ENCODE data around the gene TARP.

Gene TARP

DNA sequence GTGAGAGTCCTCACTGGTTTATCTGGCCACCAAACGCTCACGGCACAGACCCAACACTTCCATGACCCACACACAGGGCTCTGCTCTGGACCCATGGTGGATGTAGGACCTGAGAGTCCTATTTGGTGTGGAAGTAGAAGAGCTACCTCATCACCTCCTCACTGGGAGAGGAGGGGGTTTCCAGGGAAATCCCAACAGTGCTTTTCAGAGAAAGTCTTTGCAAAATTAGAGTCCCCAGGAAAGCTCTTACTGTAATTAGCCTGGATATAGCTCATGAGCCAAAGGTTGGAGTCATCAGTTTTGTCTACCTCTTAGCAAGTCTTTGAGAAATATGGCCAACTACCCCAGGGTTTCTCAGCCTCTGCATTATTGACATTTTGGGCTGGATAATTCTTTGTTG, 34.7 kb upstream of the TARP start:
- H3K4me2 ChIP-seq (ENCODE audit: low read depth, low read length, poor library complexity, severe bottlenecking): no peak overlapping the region
- no peak overlapping the region for H2AFZ ChIP-seq (ENCODE audit: low read length)
- no peaks in the 10 kb centered on the region for H3K36me3 ChIP-seq (ENCODE audit: insufficient read depth, low read length)
- H3K4me3 ChIP-seq (ENCODE audit: low read length): no peak overlapping the region
- no peaks in the 10 kb centered on the region for H3K27me3 ChIP-seq (ENCODE audit: low read length)
- no peak overlapping the region for H3K27ac ChIP-seq (ENCODE audit: low read length)
- no peaks in the 10 kb centered on the region for H3K4me1 ChIP-seq (ENCODE audit: low read length)
- no peak overlapping the region for H3K9ac ChIP-seq (ENCODE audit: low read length)
- no peaks in the 10 kb centered on the region for H3K9me2 ChIP-seq (replicated peaks; ENCODE audit: insufficient read depth, low read length)
- no peak for DNase-seq
- no peaks in the 10 kb centered on the region for H4K20me1 ChIP-seq (ENCODE audit: insufficient read depth, low read depth, low read length)
- no peaks in the 10 kb centered on the region for H3K79me2 ChIP-seq (ENCODE audit: low read length)
- H3K9me3 ChIP-seq (ENCODE audit: low read length): no peaks in the 10 kb centered on the region

DNA sequence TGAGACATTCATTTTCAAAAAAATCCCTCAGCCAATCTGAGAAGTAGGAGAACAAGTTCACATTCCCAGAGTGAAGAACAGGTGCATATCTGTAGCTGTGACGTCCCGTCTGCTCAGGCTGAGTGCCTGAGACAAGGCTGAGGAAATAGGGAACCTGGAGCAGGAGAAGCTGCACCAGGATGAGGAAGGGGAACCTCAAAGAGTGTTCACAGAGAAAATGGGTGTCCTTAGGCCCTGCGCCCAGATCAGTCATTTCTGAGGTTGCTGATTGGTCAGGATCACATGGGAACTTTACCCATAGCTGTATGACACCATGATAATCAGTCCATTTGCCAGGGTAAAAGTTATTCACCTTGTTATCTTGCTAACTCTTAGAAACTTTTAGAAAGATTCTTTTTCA, 34.2 kb upstream of the TARP start:
- H3K9me2 ChIP-seq (replicated peaks; ENCODE audit: insufficient read depth, low read length): no peaks in the 10 kb centered on the region
- no peaks in the 10 kb centered on the region for H3K36me3 ChIP-seq (ENCODE audit: insufficient read depth, low read length)
- no peaks in the 10 kb centered on the region for H3K4me1 ChIP-seq (ENCODE audit: low read length)
- no peaks in the 10 kb centered on the region for H3K9me3 ChIP-seq (ENCODE audit: low read length)
- H3K4me2 ChIP-seq (ENCODE audit: low read depth, low read length, poor library complexity, severe bottlenecking): no peak overlapping the region
- H3K27me3 ChIP-seq (ENCODE audit: low read length): no peaks in the 10 kb centered on the region
- no peak overlapping the region for H3K4me3 ChIP-seq (ENCODE audit: low read length)
- H3K79me2 ChIP-seq (ENCODE audit: low read length): no peaks in the 10 kb centered on the region
- H3K27ac ChIP-seq (ENCODE audit: low read length): no peak overlapping the region
- H4K20me1 ChIP-seq (ENCODE audit: insufficient read depth, low read depth, low read length): no peaks in the 10 kb centered on the region
- H2AFZ ChIP-seq (ENCODE audit: low read length): no peak overlapping the region
- H3K9ac ChIP-seq (ENCODE audit: low read length): no peak overlapping the region
- no peak for DNase-seq

DNA sequence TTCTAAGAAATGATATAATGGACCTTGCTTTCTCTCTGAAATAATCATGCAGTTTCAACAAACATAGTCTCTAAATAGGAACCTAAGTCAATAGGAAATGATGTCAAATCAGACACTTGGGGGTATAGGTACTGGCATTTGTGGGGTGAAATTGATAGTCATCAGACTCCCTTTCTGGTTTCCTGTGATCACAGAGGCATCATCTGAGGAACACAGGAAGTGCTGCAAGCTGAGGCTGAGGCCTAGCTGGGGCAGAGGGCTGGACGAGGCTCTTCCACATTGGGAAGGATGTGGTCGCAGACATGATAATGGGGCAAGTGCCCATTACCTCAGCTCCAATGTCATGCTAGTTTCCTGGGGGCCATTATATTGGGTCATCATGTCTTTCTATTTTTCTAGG, 33.5 kb upstream of the TARP start:
- Histone ChIP-seq H3K4me2 (ENCODE audit: low read depth, low read length, poor library complexity, severe bottlenecking) (no peak overlapping the region), H3K4me1 (ENCODE audit: low read length) (no peaks in the 10 kb centered on the region), H3K9me2 (replicated peaks; ENCODE audit: insufficient read depth, low read length) (no peaks in the 10 kb centered on the region), H3K27ac (ENCODE audit: low read length) (no peak overlapping the region), H3K9ac (ENCODE audit: low read length) (no peak overlapping the region), H4K20me1 (ENCODE audit: insufficient read depth, low read depth, low read length) (no peaks in the 10 kb centered on the region), H3K9me3 (ENCODE audit: low read length) (no peaks in the 10 kb centered on the region), H3K27me3 (ENCODE audit: low read length) (no peaks in the 10 kb centered on the region), H3K36me3 (ENCODE audit: insufficient read depth, low read length) (no peaks in the 10 kb centered on the region), H2AFZ (ENCODE audit: low read length) (no peak overlapping the region), H3K4me3 (ENCODE audit: low read length) (no peak overlapping the region), H3K79me2 (ENCODE audit: low read length) (no peaks in the 10 kb centered on the region)
- no peak for DNase-seq

DNA sequence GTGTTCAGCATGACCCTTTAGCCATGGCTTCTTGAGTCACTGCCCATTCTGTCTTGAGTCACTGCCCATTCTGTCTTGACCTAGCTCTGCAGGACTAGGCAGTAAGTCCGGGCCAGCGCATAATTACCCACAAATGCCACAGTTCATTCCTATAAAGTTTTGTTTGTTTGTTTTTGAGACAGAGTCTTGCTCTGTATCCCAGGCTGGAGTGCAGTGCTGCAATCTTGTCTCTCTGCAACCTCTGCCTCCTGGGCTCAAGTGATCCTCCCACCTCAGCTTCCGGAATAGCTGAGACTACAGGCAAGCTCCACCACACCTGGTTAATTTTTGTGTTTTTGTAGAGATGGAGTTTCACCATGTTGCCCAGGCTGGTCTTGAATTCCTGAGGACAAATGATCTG, 32.7 kb upstream of the TARP start:
- Histone ChIP-seq H3K27ac (ENCODE audit: low read length) (no peak overlapping the region), H4K20me1 (ENCODE audit: insufficient read depth, low read depth, low read length) (no peaks in the 10 kb centered on the region), H3K79me2 (ENCODE audit: low read length) (no peaks in the 10 kb centered on the region), H3K9ac (ENCODE audit: low read length) (no peak overlapping the region), H3K9me3 (ENCODE audit: low read length) (no peaks in the 10 kb centered on the region), H3K9me2 (replicated peaks; ENCODE audit: insufficient read depth, low read length) (no peaks in the 10 kb centered on the region), H3K4me3 (ENCODE audit: low read length) (no peak overlapping the region), H3K36me3 (ENCODE audit: insufficient read depth, low read length) (no peaks in the 10 kb centered on the region), H3K4me1 (ENCODE audit: low read length) (no peaks in the 10 kb centered on the region), H2AFZ (ENCODE audit: low read length) (no peak overlapping the region), H3K4me2 (ENCODE audit: low read depth, low read length, poor library complexity, severe bottlenecking) (no peak overlapping the region), H3K27me3 (ENCODE audit: low read length) (no peaks in the 10 kb centered on the region)
- no peak for DNase-seq

DNA sequence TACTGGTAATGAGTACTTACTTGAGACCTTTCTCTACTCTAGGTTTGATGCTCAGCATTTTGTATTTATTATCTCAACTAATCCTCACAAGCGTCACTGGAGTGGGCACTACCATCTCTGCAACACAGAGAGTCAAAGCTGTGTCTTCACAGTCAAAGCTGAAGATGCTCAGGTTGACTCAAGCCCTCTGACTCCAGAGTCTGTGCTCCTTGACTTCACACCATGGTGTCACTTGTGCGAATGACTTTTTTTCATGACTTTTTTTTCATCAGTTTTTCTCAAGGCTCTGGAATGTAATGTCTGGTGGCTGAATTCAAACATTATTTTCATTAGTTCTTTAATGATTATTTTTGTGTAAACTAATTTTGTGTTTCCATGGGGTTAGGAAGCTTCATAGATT, 30.4 kb upstream of the TARP start:
- H3K27me3 ChIP-seq (ENCODE audit: low read length): no peaks in the 10 kb centered on the region
- no peaks in the 10 kb centered on the region for H3K79me2 ChIP-seq (ENCODE audit: low read length)
- no peaks in the 10 kb centered on the region for H3K36me3 ChIP-seq (ENCODE audit: insufficient read depth, low read length)
- no peaks in the 10 kb centered on the region for H3K4me1 ChIP-seq (ENCODE audit: low read length)
- H3K4me2 ChIP-seq (ENCODE audit: low read depth, low read length, poor library complexity, severe bottlenecking): no peak overlapping the region
- H4K20me1 ChIP-seq (ENCODE audit: insufficient read depth, low read depth, low read length): no peaks in the 10 kb centered on the region
- no peaks in the 10 kb centered on the region for H3K9me3 ChIP-seq (ENCODE audit: low read length)
- no peak overlapping the region for H2AFZ ChIP-seq (ENCODE audit: low read length)
- no peaks in the 10 kb centered on the region for H3K9me2 ChIP-seq (replicated peaks; ENCODE audit: insufficient read depth, low read length)
- no peak for DNase-seq
- H3K27ac ChIP-seq (ENCODE audit: low read length): no peak overlapping the region
- H3K4me3 ChIP-seq (ENCODE audit: low read length): no peak overlapping the region
- H3K9ac ChIP-seq (ENCODE audit: low read length): no peak overlapping the region

DNA sequence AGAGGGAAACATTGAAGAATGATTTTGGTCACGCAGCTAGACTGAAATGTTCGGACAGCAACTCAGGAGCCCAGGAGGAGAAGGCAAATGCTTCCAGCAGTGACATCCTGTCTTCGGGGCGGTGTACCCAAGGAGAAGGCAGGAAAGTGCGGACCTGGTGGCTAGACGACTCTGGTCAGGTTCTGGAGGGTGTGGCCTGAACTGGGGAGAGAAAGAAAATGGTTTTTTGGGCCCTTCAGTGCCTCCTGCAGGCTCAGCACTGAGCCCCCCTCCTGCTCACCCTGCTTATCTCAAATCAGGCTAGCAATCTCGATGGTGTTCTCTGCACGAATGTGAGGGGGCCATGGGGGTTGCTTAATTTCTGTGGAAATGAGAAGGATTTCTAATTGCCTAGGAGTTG, 26.7 kb upstream of the TARP start:
- Histone ChIP-seq H3K27me3 (ENCODE audit: low read length) (no peaks in the 10 kb centered on the region), H3K9ac (ENCODE audit: low read length) (no peak overlapping the region), H3K4me1 (ENCODE audit: low read length) (no peaks in the 10 kb centered on the region), H4K20me1 (ENCODE audit: insufficient read depth, low read depth, low read length) (no peaks in the 10 kb centered on the region), H2AFZ (ENCODE audit: low read length) (no peak overlapping the region), H3K9me3 (ENCODE audit: low read length) (no peaks in the 10 kb centered on the region), H3K9me2 (replicated peaks; ENCODE audit: insufficient read depth, low read length) (no peaks in the 10 kb centered on the region), H3K36me3 (ENCODE audit: insufficient read depth, low read length) (no peaks in the 10 kb centered on the region), H3K79me2 (ENCODE audit: low read length) (no peaks in the 10 kb centered on the region), H3K4me3 (ENCODE audit: low read length) (no peak overlapping the region), H3K4me2 (ENCODE audit: low read depth, low read length, poor library complexity, severe bottlenecking) (no peak overlapping the region), H3K27ac (ENCODE audit: low read length) (no peak overlapping the region)
- no peak for DNase-seq

DNA sequence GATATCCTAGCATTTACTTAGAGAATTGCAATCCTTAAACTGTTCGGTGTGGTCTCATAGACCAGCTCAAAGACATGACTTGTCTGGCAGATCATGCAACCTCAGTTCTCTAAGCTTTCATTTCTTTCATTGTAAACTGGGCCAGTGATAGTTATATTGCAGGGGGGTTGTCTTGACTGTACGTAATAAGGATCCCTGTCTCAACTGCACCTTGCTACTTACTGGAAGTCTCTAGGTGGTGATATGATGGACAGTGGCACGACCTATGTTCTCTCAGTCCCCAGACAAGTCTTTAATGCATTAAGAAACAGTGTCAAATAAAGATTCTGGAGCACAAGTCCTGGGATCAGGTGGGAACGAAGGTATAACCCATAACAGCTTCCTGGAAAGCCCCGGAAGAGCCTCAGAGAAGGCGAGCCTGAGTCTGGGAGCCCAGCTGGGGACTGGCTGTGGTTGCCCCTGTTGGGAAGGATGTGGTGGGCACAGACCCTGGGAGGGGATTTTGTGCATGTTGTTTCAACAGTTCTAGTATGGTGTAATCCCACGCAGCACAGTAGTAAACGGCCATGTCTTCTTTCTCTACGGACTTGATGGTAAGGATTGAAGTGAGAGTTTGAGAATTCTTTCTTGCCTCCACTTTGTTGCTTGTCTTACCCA, 26.0 kb upstream of the TARP start:
- DNase-seq: no peak
- no peaks in the 10 kb centered on the region for H3K27me3 ChIP-seq (ENCODE audit: low read length)
- H3K4me3 ChIP-seq (ENCODE audit: low read length): no peak overlapping the region
- H3K9ac ChIP-seq (ENCODE audit: low read length): no peak overlapping the region
- H3K4me1 ChIP-seq (ENCODE audit: low read length): no peaks in the 10 kb centered on the region
- H3K4me2 ChIP-seq (ENCODE audit: low read depth, low read length, poor library complexity, severe bottlenecking): no peak overlapping the region
- H3K36me3 ChIP-seq (ENCODE audit: insufficient read depth, low read length): no peaks in the 10 kb centered on the region
- H3K79me2 ChIP-seq (ENCODE audit: low read length): no peaks in the 10 kb centered on the region
- no peak overlapping the region for H3K27ac ChIP-seq (ENCODE audit: low read length)
- no peak overlapping the region for H2AFZ ChIP-seq (ENCODE audit: low read length)
- no peaks in the 10 kb centered on the region for H4K20me1 ChIP-seq (ENCODE audit: insufficient read depth, low read depth, low read length)
- no peaks in the 10 kb centered on the region for H3K9me3 ChIP-seq (ENCODE audit: low read length)
- H3K9me2 ChIP-seq (replicated peaks; ENCODE audit: insufficient read depth, low read length): no peaks in the 10 kb centered on the region

DNA sequence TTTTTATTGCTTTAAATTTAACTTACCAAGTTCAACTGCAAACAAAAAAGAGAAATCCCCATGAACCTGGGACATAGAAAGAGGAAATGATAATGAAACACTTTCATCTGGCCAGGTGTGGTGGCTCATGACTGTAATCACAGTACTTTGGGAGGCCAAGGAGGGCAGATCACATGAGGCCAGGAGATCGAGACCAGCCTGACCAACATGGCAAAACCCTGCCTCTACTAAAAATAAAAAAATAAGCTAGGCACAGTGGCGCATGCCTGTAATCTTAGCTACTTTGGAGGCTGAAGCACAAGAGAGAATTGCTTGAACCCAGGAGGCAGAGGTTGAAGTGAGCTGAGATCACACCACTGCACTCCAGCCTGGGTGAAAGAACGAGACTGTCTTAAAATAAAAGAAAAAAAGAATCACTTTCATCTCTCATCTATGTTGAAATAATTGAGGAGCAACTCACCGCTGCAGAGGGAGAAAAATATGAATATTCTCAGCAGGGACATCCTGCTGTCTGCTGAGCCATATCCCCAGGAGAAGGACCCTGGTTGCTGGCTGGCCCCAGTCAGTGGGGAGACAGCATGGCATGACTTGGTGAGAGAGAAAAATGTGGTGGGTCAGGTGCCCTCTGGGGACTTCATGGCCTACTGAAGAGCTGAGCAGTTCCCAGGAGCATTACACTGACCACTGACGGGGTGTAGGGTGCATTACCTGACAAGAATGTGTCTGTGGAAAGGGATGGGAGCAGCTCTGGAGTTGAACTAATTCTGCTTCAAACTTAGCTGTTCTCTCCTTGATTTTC, 22.8 kb upstream of the TARP start:
- no peaks in the 10 kb centered on the region for H4K20me1 ChIP-seq (ENCODE audit: insufficient read depth, low read depth, low read length)
- H3K27ac ChIP-seq (ENCODE audit: low read length): no peak overlapping the region
- no peaks in the 10 kb centered on the region for H3K79me2 ChIP-seq (ENCODE audit: low read length)
- no peaks in the 10 kb centered on the region for H3K9me2 ChIP-seq (replicated peaks; ENCODE audit: insufficient read depth, low read length)
- no peak overlapping the region for H3K4me3 ChIP-seq (ENCODE audit: low read length)
- H3K9ac ChIP-seq (ENCODE audit: low read length): no peak overlapping the region
- H3K9me3 ChIP-seq (ENCODE audit: low read length): no peaks in the 10 kb centered on the region
- H3K36me3 ChIP-seq (ENCODE audit: insufficient read depth, low read length): no peaks in the 10 kb centered on the region
- no peaks in the 10 kb centered on the region for H3K4me1 ChIP-seq (ENCODE audit: low read length)
- no peak for DNase-seq
- no peak overlapping the region for H2AFZ ChIP-seq (ENCODE audit: low read length)
- H3K4me2 ChIP-seq (ENCODE audit: low read depth, low read length, poor library complexity, severe bottlenecking): no peak overlapping the region
- H3K27me3 ChIP-seq (ENCODE audit: low read length): no peaks in the 10 kb centered on the region
